ENCODE data around the gene OPA1.

- no peak for TF ChIP-seq CTCF (IDR thresholded peaks at IDR 0.05)
- TF ChIP-seq POLR2A (IDR thresholded peaks at IDR 0.05): no peak
Measured at GRCh38 chr3:193594946-193595689, 2.1 kb downstream of the OPA1 start.

Measured in uterus (tissue), 2 donors.